ENCODE data around the gene IKBIP.
"Not testable (repeated sequence)": the region's sequence is repeated elsewhere in the genome, so short reads cannot be mapped to it uniquely, and the experiment has no call there.

The IKBIP gene

GRCh38 chr12:98644712-98645571 lies at the start of gene IKBIP, which contains the start of gene APAF1:
TSS of gene IKBIP (minus strand) at chr12:98644788. CDS start at chr12:98644701, 87 bp downstream.
TSS of gene APAF1 (plus strand) at chr12:98645290. CDS start at chr12:98648360, 3,070 bp downstream.
- peak; percentile 88 for DNase-seq (ENCODE audit: low read depth)

GRCh38 chr12:98691351-98691750 lies 46.8 kb upstream of the IKBIP start:
- DNase-seq (ENCODE audit: low read depth), result no peak

DNA sequence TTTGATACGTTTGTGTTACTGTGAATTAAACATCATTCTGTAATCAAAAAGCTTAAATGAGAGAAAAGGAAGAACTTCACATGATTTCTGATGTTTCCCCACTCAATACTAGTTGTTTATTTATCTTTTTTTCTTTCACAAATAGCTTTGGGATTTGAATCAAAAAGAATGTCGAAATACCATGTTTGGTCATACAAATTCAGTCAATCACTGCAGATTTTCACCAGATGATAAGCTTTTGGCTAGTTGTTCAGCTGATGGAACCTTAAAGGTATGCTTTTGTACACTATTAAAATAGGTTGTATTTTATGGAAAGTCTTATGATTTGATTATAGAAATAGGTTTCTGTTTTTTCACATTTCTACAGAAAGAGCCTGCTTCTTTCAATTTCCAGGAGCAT lies 42.0 kb upstream of the IKBIP start:
- DNase-seq (ENCODE audit: low read depth), result no peak

- no peak for DNase-seq (ENCODE audit: low read depth)
Measured at GRCh38 chr12:98684199-98684598, 39.6 kb upstream of the IKBIP start.

- DNase-seq (ENCODE audit: low read depth), result no peak
Measured at GRCh38 chr12:98679611-98680005, 35.0 kb upstream of the IKBIP start.

- no peak for DNase-seq (ENCODE audit: low read depth)
Measured at GRCh38 chr12:98678946-98679610, 34.5 kb upstream of the IKBIP start.

DNA sequence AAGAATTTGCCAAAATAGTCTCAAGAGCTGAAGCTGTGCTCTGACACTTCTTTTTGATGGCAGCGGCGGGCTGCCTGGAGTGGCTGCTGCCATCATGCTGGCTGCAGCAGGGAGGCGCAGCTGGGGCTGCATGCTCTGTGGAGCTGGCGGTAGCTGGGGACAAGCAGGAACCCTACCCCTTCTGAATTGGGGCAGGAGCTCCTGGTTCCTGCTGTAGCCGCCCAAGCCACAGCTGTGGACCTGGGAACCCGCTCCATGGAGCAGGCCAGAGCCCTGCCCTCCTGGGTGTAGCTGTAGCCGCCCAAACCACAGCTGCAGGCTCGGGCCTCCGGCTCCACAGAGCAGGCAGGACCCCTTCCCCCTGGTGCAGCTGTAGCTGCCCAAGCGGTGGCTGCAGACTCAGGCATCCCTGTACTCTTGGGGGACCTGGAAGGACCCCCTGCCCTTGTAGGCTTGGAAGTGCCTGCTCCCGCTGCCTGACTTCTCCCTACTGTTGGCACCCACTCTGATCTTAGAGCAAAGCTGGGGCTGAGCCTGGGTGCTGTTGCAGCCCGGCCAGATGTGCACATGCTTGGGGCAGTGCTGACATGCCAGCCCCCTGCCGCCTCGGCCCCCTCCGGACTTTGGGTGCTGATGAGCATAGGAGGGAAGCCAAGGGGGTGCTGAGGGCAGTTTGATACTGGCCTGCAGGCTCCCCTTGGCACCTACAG lies 33.8 kb upstream of the IKBIP start:
- no peak for DNase-seq (ENCODE audit: low read depth)

GRCh38 chr12:98674841-98675240 lies 30.3 kb upstream of the IKBIP start:
- no peak for DNase-seq (ENCODE audit: low read depth)

DNA sequence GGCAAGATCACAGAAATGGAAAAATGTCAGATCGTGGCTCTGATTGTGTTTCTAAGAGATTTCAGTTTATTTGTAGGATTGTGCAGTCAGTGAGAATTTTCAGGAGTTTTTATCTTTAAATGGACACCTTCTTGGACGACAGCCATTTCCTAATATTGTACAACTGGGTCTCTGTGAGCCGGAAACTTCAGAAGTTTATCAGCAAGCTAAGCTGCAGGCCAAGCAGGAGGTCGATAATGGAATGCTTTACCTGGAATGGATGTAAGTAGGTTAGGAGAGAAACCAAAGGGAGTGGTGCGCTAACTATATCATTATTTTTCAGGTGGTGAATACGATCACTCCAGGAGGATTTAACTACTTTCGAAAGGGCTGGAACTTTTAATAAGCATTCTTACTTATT lies 26.9 kb upstream of the IKBIP start:
- no peak for DNase-seq (ENCODE audit: low read depth)

DNA sequence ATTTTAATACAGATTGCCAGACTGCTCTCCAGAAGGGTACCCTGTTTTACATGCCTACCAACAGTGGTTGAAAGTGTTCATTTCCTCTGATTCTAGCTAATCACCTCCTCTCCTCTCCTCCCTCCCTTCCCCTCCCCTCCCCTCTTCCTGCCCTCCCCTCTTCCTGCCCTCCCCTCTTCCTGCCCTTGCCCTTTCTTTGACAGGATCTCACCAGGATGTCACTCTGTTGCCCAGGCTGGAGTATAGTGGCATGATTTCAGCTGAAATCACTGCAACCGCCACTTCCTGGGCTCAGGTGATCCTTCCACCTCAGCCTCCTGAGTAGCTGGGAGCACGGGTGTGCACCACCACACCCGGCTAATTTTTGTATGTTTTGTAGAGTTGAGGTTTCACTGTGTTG lies 25.2 kb upstream of the IKBIP start:
- no peak for DNase-seq (ENCODE audit: low read depth)

- DNase-seq (ENCODE audit: low read depth), result no peak
Measured at GRCh38 chr12:98660521-98660920, 15.9 kb upstream of the IKBIP start.

DNA sequence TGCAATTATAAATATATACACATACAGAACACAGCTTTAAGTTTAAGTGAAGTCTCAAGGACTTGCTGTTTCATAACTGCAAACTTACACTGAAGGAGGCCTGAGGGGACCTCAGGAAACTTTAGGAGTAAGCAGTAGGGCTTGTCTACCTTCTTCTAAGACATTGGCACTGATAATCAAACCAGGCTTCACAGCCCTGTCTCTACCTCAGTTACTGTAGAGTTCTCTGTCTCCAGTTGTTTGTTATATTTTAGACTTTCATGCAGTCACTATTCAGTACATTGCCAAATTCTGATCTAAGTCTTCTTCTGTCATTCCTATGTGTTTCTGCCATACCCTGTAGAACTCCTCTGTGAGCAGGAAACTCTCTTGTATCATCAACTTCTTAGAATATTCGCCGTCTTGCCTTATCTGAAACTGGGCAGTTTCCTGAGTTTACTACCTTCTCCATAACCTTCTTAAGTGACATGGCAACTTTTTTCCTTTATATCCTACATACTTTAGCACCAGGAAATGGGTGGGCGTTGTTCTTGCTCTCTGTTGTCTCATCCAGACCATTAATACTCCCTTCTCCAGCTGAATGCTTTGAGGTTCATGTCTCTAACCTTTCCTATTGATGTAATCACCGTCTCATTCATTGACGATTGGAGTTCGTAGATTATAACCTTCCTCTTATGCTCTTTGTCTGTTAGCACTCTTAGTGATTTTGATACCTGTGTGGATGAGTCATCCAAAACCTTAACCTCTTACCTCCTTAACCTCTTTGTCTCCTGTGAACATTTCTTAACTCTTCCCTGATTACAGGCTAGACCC lies 11.9 kb upstream of the IKBIP start:
- no peak for DNase-seq (ENCODE audit: low read depth)

GRCh38 chr12:98653866-98654493 lies 9.4 kb upstream of the IKBIP start:
- no peak for DNase-seq (ENCODE audit: low read depth)

- DNase-seq (ENCODE audit: low read depth), result no peak
Measured at GRCh38 chr12:98651328-98651727, 6.7 kb upstream of the IKBIP start.

GRCh38 chr12:98646294-98647090 lies 1.9 kb upstream of the IKBIP start:
- DNase-seq (ENCODE audit: low read depth), result no peak

- no peak for DNase-seq (ENCODE audit: low read depth)
Measured at GRCh38 chr12:98645572-98646067, 1.0 kb upstream of the IKBIP start.

DNA sequence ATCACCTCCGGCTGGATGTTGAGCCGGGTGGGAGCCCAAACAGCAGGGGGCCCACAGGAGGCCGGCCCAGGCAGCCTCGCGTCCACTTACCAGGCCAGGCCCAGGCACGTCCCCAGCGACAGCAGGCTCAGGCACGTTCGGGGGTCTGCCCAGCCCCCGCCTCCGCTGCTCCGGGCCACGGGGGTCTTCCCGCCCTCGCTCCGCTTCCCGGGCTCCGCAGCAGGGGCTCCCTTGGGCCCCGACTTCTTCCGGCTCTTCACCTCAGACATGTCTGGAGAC lies 216 bp downstream of the IKBIP start:
- DNase-seq (ENCODE audit: low read depth), result no peak

DNA sequence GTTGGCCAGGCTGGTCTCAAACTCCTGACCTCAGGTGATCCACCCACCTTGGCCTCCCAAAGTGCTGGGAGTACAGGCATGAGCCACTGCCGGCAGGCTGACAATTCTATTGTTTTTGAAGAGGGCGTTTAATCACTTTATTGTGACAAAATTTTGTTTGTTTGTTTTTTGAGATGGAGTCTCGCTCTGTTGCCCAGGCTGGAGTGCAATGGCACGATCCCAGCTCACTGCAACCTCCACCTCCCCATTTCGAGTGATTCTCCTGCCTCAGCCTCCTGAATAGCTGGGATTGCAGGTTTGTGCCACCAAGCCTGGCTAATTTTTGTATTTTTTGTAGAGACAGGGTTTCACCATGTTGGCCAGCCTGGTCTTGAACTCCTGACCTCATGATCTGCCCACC lies 1.8 kb downstream of the IKBIP start:
- not testable (repeated sequence) for DNase-seq (ENCODE audit: low read depth)

GRCh38 chr12:98639491-98639890 lies 5.1 kb downstream of the IKBIP start:
- DNase-seq (ENCODE audit: low read depth), result no peak

GRCh38 chr12:98638009-98638408 lies 6.6 kb downstream of the IKBIP start:
- DNase-seq (ENCODE audit: low read depth), result no peak

GRCh38 chr12:98637068-98637467 lies 7.5 kb downstream of the IKBIP start:
- DNase-seq (ENCODE audit: low read depth), result no peak

Data from HS-5 (cell line).